Nephron progenitor cell (in vitro differentiated cells): ENCODE data around the gene NCOA4.

Experiments
- DNase-seq: peaks from one replicate; pipeline ENCODE4 v3.0.0; 2021
- H3K27ac Mint-ChIP-seq: 2 replicates; pipeline ENCODE4 v1.8.0; 2021; ENCODE audit warnings: mild to moderate bottlenecking, moderate library complexity, mixed read lengths
- H3K27me3 Mint-ChIP-seq: 2 replicates; pipeline ENCODE4 v1.8.0; 2021; ENCODE audit warnings: mild to moderate bottlenecking, low read depth, mixed read lengths; ENCODE audit not compliant: poor library complexity
- H3K36me3 Mint-ChIP-seq: 2 replicates; pipeline ENCODE4 v1.8.0; 2021; ENCODE audit warnings: low read depth, mixed read lengths
- H3K4me1 Mint-ChIP-seq: 2 replicates; pipeline ENCODE4 v1.8.0; 2021; ENCODE audit warnings: mixed read lengths
- H3K4me3 Mint-ChIP-seq: 2 replicates; pipeline ENCODE4 v1.8.0; 2021; ENCODE audit warnings: mild to moderate bottlenecking, moderate library complexity, mixed read lengths
- H3K9me3 Mint-ChIP-seq: 2 replicates; pipeline ENCODE4 v1.8.0; 2021; ENCODE audit warnings: mild to moderate bottlenecking, moderate library complexity, mixed read lengths
- CTCF ChIP-seq: fragments of 200-600 bp; sonication (generic); IDR thresholded peaks from 2 replicates; pipeline ENCODE4 v1.5.0; 2021; ENCODE audit warnings: antibody characterized with exemption

NCOA4 gene

DNA sequence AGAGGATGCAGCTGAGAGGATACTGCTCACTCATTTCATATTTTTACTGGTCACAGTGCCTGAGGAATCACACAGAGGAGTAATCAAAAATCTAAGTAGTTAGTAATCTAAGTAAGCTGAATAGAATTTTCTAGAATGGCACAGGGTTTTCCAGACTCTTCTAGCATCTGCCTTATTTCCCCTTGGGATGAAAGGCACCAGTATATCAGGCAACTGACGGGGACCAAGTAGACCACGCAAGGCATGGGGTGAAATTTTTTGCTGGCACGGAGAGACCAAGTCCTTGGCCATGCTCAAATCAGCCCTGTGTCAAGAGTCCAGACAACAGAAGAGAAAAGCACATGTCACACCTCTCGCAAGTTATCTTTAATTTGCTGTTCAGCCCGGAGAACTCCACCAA is 14.2 kb downstream of the NCOA4 start:
- no peaks in the 10 kb centered on the region for H3K9me3 Mint-ChIP-seq
- DNase-seq = no peak

GRCh38 chr10:46014683-46015405 is 15.6 kb downstream of the NCOA4 start:
- TF ChIP-seq CTCF = no peak
- Mint-ChIP-seq H3K36me3 (peaks cover 64% of the 10 kb centered on the region), H3K4me3 (no peak overlapping the region), H3K27me3 (no peaks in the 10 kb centered on the region), H3K9me3 (no peaks in the 10 kb centered on the region), H3K27ac (peak overlapping the region; percentile 33), H3K4me1 (peaks cover 20% of the 10 kb centered on the region)
- no peak for DNase-seq

More for the DNA sequence above, 14.2 kb downstream of the NCOA4 start:
- Mint-ChIP-seq H3K4me1 (peaks cover 34% of the 10 kb centered on the region), H3K4me3 (no peak overlapping the region), H3K27ac (no peak overlapping the region), H3K36me3 (peaks cover 50% of the 10 kb centered on the region), H3K27me3 (no peaks in the 10 kb centered on the region)
- TF ChIP-seq CTCF = no peak

DNA sequence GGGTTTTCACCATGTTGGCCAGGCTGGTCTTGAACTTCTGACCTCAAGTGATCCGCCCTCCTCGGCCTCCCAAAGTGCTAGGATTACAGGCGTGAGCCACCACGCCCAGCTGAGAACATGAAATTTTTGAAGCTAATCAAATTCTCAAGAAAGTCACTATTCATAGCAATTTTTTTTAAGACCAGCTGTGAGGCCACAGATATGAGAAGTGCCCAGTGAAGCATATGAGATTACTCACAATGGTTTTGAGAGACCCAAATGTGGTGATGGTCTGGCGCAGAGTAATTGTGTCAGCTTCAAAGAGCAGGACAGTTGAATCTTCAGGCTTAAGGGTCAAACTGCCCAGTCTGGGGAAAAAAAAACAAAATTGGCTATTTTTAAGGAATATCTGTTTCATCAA is 16.2 kb downstream of the NCOA4 start:
- peaks cover 70% of the 10 kb centered on the region for H3K36me3 Mint-ChIP-seq
- DNase-seq = no peak
- H3K27me3 Mint-ChIP-seq = no peaks in the 10 kb centered on the region
- no peak for TF ChIP-seq CTCF
- no peaks in the 10 kb centered on the region for H3K9me3 Mint-ChIP-seq
- peaks cover 14% of the 10 kb centered on the region for H3K4me1 Mint-ChIP-seq
- H3K4me3 Mint-ChIP-seq = no peak overlapping the region
- H3K27ac Mint-ChIP-seq = no peak overlapping the region

- H3K4me1 Mint-ChIP-seq = no peaks in the 10 kb centered on the region
- peak overlapping the region; percentile 57 for H3K27ac Mint-ChIP-seq
- DNase-seq = no peak
- peaks cover 6% of the 10 kb centered on the region for H3K9me3 Mint-ChIP-seq
- no peak for TF ChIP-seq CTCF
- no peak overlapping the region for H3K4me3 Mint-ChIP-seq
- H3K27me3 Mint-ChIP-seq = no peaks in the 10 kb centered on the region
- H3K36me3 Mint-ChIP-seq = peaks cover 85% of the 10 kb centered on the region
These were observed 17.7 kb downstream of the NCOA4 start for GRCh38 chr10:46012746-46013145.

- Mint-ChIP-seq H3K4me1 (no peaks in the 10 kb centered on the region), H3K27me3 (no peaks in the 10 kb centered on the region), H3K36me3 (peaks cover 75% of the 10 kb centered on the region), H3K27ac (peak overlapping the region; percentile 41), H3K9me3 (peaks cover 6% of the 10 kb centered on the region), H3K4me3 (no peak overlapping the region)
- TF ChIP-seq CTCF = no peak
- DNase-seq = no peak
These were observed 24.2 kb downstream of the NCOA4 start for GRCh38 chr10:46006219-46006618.

- Mint-ChIP-seq H3K9me3 (peaks cover 6% of the 10 kb centered on the region), H3K4me3 (no peak overlapping the region), H3K36me3 (peaks cover 75% of the 10 kb centered on the region), H3K27me3 (no peaks in the 10 kb centered on the region), H3K4me1 (no peaks in the 10 kb centered on the region), H3K27ac (no peak overlapping the region)
- TF ChIP-seq CTCF = no peak
- DNase-seq = no peak
These were observed 25.0 kb downstream of the NCOA4 start for GRCh38 chr10:46005383-46005782.
